GM19035 (cell line): ENCODE data around the gene NRROS.

Experiments
- ATAC-seq: cut with Tn5 transposase; IDR thresholded peaks from one replicate; pipeline ENCODE4 v1.9.1; 2021; ENCODE audit not compliant: unreplicated experiment

The NRROS gene

DNA sequence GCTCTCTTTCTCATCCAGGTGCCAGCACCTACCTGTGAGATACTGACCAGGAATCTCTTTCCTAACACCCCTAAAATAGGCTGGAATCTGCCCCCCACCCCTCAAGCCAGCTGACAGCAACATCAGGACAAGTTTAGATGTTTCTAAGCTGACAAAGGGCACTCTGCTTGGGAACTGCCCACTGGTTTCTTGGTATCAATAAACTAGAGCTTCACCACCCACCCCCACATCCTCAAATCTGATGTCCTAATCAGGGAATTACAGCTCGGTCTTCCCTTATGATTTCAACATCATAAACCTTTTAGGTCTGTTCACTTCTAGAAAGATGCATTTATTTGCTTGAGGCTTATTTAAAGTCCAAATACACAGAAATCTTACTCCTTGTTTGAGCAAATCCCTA is 37.9 kb downstream of the NRROS start:
- ATAC-seq: no peak

DNA sequence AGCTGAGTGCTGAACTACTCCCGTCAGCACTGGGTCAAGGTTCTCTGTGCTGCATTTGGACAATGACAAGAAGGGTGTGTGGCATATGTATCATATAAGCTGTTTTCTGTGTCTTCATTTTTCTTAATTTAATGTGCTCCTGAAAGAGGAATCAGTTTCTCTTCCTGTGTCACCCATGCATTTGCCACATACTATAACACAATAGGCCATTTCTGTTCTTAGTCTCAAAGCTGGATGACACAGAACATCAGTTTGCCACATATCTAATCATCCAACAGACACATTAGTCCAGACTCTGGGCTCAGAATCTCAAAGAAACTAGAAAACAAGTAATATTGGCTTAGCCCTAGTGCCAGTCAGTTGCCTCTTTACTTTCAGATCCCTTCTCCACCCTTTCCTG is 38.4 kb downstream of the NRROS start:
- no peak for ATAC-seq

DNA sequence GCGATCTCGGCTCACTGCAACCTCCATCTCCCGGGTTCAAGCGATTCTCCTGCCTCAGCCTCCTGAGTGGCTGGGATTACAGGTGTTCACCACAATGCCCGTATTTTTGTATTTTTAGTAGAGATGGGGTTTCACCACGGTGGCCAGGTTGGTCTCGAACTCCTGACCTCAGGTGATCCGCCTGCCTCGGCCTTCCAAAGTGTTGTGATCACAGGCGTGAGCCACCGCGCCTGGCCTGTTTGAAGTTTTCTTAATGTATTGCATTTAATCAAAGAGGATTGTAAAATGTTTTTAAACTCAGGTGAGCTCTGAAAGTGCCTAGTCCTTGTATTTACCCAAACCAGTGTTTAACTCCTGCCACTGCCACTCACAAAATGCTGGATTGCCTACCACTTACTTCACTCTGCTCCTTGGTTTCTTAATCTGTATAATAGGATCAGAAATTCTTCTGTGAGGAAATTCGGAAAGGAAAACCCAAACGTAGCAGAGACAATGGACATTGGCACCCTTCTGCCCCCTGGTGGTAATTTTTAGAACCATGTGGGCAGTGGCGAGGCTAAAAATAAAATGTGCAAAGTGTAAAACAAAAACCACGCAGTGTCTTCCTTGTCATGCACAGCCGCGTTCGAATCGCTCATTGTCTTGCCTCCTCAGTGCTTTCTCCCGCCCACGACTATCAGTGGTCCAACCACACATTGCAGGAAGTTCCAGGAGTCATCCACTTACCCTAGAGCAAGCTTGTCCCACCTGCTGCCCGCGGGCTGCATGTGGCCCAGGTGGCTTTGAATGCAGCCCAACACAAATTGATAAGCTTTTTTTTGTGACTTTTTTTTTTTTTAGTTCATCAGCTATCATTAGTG is 45.3 kb downstream of the NRROS start:
- peak; percentile 80 for ATAC-seq

DNA sequence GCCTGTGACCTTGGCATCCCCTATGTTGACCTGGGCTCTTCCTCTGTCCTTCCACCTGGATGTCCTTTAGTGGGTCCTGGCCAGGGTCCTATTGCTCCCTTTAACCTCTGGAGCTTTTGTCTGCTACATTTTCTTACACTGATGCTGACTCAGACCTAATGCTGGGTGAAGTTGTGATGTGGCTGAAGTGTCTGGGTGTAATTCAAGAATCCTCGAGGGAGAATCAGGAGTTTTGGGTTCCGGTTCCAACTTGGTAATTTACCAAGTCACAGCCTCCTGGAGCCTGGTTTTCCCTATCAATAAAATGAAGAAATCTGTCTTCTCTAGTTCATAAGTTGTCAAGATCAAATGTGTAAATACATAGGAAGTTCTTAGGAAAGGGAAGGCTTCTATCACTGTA is 46.9 kb downstream of the NRROS start:
- no peak for ATAC-seq

DNA sequence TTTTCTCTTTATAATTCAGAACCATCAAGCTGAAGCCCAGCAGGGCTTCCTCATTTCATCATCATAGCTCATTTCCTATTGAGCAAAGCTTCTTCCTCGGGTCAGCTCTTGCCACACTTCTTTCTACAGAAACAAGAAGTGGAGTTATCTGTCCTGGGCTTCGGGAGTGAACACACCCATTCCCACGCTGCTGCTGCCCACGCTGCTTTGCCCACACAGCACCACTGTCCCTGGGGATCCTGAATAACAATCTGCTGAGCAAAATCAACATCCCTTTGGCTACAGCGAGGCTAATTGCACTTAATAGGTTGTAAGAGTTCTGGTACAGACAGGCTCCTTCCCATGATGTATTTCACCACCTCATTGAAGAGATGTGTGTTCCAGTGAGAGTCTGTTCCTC is 48.9 kb downstream of the NRROS start:
- no peak for ATAC-seq

DNA sequence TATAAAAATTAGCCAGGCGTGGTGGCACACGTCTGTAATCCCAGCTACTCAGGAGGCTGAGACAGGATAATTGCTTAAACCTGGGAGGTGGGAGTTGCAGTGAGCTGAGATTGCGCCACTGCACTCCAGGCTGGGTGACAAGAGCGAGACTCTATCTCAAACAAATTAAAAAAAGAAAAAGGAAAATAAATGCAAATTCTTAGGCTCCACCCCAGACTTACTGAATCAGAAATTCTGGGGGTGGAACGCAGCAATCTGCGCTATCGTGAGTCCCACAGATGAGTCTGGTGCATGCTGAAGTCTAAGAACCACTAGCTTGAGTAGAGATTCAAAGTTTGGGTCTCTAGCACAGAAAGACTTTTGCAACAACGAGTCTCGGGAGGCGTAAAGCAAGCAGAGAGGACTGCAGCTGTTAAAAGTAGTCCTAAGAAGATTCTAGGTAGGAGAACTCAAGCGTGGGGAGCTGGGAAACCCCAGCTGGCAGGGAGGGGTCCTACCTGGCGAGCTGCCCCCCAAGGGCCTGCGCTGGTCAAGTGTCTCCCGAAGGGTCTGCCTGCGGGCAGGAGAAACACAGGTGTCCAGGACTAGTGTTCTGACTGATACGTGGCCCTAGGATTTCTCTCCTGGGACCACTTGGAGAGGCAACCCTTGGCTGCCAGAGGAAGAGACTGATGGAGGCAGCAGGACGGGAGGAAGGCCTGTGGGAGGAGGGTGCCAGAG is 50.6 kb downstream of the NRROS start:
- no peak for ATAC-seq

DNA sequence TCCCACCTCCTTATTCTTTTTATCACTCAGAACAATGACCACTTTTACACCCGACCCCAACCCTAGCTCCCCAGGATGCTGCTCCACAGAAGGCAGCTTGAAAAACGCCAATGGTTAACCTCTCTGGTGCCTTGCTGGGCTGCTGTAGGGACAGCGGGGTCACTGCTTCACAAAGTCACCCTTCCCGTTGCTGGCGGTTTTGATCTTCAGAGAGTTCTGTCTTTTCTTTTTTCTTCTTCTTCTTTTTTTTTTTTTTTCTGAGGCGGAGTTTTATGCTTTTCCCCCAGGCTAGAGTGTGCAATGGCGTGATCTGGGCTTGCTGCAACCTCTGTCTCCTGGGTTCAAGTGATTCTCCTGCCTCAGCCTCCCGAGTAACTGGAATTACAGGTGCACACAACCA is 51.9 kb downstream of the NRROS start:
- ATAC-seq: no peak

DNA sequence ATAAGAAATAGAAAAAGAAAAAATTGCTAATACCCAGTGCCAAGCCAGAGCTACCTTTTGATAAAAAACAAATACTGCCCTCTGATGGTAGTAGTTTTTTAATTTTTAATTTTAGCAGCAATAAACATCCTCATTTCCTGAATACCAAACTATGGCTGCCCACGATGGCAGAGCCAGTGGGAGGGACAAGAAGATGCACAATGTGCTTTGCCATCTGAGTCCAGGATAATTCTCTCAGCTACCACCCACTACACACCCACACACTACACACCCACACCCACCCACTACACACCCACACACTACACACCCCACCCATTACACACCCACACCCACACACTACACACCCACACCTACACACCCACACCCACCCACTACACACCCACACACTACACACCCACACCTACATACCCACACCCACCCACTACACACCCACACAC is 54.7 kb downstream of the NRROS start:
- no peak for ATAC-seq

DNA sequence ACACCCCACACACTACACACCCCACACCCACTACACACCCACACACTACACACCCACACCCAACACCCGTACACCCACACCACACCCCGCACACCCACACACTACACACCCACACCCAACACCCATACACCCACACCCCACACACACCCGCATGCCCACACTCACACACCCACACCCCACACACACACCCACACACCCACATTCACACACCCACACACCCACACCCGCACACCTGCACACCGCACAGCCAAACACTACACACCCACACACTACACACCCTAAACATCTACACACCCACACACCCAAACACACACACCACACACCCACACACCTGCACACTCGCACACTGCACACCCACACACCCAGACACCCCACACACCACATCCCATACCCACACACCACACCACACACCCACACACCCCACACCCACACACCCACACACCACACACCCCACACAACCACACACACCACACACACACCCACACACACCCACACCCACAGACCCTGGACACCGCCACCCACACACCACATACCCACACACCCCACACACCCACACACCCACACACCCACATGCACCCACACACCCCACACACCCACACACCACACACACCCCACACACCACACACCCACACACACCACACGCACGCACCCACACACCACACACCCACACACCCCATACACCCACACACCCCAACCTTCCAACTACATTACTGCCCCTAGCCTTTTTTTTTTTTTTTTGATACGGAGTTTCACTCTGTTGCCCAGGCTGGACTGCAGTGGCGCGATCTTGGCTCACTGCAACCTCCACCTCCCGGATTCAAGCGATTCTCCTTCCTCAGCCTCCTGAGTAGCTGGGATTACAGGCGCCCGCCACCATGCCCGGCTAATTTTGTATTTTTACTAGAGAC is 55.7 kb downstream of the NRROS start:
- no peak for ATAC-seq

DNA sequence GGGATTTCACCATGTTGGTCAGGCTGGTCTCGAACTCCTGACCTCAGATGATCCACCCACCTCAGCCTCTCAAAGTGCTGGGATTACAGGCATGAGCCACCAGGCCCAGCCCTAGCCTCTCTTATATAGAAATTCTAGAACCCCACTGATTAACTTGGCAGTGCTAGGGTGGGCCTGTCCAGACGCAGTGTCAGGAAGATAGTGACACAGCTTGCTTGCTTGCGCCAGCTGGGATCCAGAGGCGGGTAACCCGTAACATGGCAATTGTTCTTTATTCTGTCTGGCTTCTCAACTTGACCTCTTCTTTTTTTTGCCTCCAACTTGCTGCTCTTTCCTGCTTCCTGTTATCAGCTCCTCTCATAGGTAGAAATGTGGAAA is 56.3 kb downstream of the NRROS start:
- no peak for ATAC-seq

DNA sequence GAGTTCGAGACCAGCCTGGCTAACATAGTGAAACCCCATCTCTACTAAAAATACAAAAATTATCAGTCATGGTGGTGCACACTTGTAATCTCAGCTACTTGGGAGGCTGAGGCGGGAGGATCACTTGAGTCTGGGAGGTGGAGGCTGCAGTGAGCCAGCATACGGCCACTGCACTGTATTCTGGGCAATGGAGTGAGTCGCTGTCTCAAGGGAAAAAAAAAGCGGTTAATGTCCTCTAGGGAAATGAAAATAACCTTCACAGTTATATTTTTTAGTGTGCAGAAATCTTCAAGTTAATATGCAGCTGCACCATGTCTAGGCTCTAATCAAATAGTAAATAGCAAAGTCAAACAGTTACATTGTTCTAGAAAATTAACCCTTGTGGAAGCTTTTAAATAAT is 57.8 kb downstream of the NRROS start:
- no peak for ATAC-seq

DNA sequence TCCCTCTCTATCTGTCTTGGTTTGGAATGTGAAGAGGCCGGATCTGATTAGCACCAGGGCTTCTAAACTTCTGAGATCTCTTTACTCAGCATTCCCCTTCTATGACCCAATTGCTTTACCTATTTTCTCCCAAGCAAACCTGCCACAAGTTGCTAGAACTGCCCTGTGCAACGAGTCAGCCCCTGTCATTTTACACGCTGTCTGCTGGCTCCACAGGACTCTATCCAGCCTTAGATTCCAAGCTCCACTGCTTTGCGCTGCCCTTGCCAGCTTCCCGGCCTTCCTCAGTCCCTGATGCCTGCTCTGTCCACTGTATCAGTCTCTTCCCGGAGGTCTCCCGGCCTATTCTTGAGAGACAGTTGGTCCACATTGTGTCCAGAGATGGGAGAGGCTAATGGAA is 60.3 kb downstream of the NRROS start:
- no peak for ATAC-seq

DNA sequence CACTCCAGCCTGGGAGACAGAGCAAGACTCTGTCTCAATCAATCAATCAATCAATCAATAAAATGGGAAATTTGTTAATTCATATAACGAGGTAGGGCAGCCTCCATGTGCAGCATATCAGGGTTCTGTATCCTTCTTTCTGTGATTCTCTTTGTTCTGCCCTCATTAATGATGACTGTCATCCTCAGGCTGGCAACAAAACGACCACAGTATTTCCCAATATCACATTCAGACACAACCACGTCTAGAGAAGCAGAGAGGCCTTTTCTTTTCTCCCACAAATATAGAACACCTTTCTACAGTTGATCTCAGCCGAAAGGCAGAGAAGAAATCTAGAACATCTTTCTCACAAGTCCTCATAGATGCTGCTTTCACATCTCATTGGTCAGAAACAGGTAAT is 61.3 kb downstream of the NRROS start:
- no peak for ATAC-seq

DNA sequence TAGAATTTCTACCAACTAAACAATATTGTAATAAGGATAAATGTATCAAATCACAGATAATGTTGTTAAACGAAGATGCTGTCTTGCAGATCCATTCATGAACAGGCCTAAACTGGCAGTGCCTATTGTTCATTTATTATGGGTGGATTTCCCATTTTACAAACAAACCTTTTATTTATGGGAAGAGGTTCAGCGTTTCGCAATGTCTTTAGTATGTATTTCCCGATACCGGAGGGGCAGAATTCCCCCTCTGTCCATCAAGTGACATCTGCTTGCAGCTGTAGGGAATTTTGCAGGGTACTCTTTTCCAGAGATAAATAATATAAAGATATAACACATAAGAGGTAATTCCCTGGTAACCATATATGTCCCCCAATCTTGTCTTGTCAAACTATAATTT is 66.8 kb downstream of the NRROS start:
- no peak for ATAC-seq

DNA sequence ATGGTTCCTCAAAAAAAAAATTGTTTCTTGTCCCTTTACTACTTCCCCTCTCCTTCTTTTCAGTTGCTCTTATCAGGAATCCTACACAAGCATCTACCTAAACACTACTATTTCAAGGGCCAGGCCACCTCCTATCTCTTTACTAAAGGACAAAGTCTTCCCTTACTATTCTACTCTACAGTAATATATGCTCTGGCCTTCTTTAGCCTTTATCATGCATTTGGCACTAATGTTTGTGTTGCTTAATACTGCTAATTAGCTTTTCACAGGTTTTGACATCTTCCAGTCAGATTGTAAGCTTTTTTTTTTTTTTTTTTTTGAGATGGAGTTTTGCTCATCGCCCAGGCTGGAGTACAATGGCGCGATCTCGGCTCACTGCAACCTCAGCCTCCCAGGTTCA is 67.2 kb downstream of the NRROS start:
- no peak for ATAC-seq

DNA sequence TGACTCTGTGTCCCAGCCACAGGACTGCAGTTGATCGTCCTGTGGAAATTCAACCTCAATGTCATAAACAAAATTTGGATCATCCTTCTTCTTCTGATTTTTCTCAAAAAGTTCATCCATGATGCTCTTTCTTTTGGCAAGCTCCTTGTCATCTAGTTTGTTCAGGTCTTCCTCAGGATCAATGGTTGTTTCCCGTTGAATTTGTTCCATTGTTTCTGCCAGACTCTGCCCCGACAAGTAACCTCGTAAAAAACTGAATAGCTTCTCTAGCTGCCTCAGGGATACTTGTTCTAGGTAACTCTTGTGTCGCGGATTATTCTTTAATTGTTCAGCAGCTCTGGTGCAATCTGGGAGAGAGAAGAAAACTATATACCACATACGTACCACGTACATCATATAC is 68.1 kb downstream of the NRROS start:
- no peak for ATAC-seq

DNA sequence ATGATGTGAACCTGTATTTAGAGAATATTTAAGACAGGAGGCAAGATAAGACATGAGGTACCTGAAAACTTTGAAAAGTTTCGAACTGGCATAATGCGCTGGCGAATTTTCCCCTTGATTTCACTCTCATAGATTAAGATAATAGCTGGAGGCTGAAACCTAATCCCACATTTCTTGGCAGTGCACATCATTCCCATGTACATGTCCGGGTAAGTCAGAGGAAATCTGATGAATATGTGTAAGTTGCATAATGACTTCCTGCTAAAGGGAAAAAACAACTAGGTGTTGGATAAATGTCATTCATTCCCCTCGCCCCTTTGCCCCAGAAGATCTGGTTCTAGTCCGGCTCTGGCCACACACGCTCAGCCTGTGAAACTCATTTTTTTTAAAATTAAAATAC is 69.0 kb downstream of the NRROS start:
- no peak for ATAC-seq
